GM19397 (cell line): ENCODE measurements around the gene VASH2.
"Not testable (repeated sequence)": the region's sequence is repeated elsewhere in the genome, so short reads cannot be mapped to it uniquely, and the experiment has no call there.

Experiments
- ATAC-seq: cut with Tn5 transposase; IDR thresholded peaks from one replicate; pipeline ENCODE4 v1.9.1; 2021; ENCODE audit warnings: mild to moderate bottlenecking, moderate library complexity; ENCODE audit not compliant: unreplicated experiment

Gene VASH2

DNA sequence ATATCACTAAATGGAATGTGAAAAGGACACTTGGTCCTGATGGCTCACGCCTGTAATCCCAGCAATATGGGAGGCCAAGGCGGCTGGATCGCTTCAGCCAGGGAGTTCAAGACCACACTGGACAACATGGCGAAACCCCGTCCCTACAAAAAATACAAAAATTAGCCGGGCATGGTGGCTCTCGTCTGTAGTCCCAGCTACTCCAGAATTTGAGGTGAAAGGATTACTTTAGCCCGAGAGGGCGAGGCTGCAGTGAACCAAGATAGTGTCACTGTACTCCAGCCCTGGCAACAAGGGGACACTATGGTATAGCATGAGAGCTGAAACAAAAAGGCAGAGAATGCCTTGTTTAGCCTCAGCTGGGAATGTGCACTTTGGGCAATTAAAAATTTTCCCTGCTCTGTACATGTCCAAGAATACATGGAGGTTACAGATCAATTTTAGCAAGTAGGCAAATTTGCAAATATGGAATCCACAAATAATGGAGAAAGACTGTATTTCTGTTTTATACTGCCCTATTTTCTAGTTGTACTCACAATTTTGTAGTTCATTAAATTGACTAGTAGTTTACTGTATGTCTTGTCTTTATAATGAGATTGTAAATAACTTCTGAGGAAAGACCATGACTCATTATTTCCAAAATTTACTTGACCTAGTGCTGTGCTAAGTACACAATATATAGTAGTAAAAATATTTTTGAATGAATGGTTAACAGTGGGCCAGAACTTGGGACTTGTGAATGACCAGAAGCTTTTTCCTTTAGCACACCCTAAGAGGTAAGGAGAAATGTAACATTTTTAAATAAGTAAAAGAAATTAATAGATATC is 67.3 kb downstream of the VASH2 start:
- no peak for ATAC-seq

DNA sequence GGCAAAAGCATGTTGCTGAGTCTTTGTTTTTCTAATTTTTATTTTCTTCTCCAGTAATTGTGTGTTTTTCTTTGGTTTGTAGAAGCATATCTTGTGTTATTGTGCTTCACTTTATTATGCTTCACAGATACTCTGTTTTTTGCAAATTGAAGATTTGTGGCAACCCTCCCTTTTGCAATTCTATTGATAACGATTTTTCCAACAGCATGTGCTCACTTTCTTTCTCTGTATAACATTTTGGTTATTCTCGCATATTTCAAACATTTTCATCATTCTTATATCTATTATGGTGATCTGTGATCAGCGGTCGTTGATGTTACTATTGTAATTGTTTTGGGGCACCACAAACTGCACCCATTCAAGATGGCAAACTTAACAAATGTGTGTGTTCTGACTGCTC is 69.1 kb downstream of the VASH2 start:
- ATAC-seq, result no peak

DNA sequence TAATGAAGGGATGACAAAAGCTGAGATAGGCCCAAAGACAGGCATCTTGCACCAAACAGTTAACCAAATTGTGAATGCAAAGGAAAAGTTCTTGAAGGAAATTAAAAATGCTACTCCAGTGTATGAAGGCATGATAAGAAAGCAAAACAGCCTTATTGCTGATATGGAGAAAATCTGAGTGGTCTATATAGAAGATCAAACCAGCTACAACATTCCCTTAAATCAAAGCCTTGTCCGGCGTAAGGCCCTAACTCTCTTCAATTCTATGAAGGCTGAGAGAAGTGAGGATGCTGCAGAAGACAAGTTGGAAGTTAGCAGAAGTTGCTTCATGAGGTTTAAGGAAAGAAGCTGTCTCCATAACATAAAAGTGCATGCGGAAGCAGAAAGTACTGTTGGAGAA is 69.7 kb downstream of the VASH2 start:
- ATAC-seq, result no peak

DNA sequence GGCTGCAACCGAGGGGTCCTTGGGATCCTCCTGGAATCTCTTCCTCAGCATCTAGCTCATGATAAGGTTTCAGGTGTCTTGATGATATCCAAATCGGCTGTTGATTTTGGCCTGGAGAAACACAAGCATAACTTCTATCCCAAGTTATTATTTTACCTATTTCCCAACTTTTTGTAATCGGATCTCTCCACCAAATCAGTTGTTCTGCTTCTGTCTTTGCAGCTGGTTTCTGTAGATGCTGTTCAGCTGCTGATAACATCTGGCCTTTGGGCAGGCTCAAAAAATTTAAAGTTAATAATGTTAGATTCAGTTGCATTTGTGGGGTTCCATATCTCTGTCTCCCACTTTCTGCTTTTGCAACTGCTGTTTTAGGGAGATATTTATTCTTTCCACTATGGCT is 76.7 kb downstream of the VASH2 start:
- ATAC-seq, result not testable (repeated sequence)

DNA sequence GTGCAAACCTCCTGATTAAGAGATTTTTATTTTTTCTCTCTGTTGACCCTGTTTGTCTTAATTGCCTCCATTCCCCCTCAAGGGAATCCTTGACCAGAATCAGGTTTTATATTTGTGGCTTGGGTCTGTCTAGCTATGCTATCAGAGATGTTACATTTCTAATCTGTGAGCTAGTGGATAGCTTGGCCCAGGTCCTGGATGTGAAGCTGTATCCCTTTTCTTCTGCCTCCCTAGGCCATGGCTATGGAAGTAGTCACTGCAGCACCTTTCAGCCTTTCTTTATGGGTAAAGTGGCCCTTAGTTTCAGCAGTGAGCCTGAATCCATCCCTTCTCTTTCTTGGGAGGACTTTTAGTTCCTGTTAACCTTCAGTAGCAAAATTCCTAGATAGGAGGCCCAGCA is 82.3 kb downstream of the VASH2 start:
- no peak for ATAC-seq

DNA sequence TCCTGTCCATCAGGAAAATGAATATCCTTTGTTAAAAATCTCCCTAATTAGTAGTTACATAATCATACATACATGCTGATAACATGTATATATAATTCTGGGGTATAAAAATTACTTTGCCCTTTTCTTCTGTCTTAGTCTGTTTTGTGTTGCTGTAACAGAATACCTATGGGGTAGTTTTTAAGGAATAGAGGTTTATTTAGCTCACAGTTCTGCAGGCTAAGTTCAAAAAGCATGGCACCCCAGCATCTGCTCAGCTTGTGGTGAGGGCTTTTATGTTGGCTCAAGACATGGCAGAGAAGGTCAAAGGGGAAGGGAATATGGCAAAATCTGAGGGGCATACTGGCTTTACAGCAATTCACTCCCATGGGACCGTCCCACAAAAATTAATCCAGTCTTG is 84.4 kb downstream of the VASH2 start:
- no peak for ATAC-seq

DNA sequence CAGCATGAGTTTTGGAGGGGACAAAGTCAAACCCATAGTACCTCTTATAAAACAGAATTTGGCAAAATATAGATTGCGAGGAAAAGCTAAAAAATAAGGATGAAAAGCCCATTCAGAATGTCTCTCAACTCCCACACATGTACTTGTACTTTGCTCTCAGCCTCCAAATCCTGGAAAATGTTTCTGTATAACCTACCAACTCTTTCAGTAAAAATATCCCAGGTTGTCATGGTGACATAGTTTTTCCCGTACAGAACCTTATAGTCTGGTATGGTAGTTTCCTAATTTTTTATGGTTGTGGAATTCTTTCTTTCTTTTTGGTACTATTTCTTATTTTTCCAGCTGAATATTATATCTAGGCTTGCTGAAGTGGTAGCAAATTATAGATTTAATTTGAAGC is 85.2 kb downstream of the VASH2 start:
- ATAC-seq, result no peak
